K562 (cell line): Measurements from ENCODE around the gene TNP1. TPM values are rescaled to one million over a fixed set of nuclear protein-coding genes. Genes with fewer than 3 reads are reported as not detected.

Experiments
- ATAC-seq: fragments of 200-7000 bp; cut with Tn5 transposase; 3 replicates; pipeline ENCODE4 v1.9.1; 2020; ENCODE audit warnings: moderate library complexity
- BruUV-seq: library from RNA; stranded (reverse); fragments of 400-500 nt; replicated peaks from 2 replicates; lab custom pipeline; 2021; lab: Mats Ljungman, UMichigan
- CTCF ChIA-PET: fragments of 300-600 bp; formaldehyde crosslinking; extraction: SDS; loops from one replicate; lab custom pipeline; 2021; ENCODE audit warnings: low intra/inter-chr PET ratio; lab: Yijun Ruan, JAX
- POLR2A ChIA-PET: fragments of 300-600, 350-650 bp; sonication (Branson Sonifier 250); formaldehyde crosslinking; extraction: SDS; loops from one replicate; lab custom pipeline; 2021; ENCODE audit warnings: antibody characterized with exemption, inconsistent platforms; lab: Yijun Ruan, JAX
- DNase-seq, 4 experiments: peaks; one replicate each; pipeline versions ENCODE4 v3.0.0 to v3.0.0-alpha.2; 2011 to 2018; ENCODE audit warnings: low spot score in 3 of 4, mixed read lengths in 3 of 4; ENCODE audit errors: extremely low read depth in 1 of 4
- FAIRE-seq: peaks from 2 replicates; lab custom pipeline; 2011; peaks lifted over from hg19 to GRCh38; lab: Jason Lieb, UNC
- H2AFZ ChIP-seq: 2 replicates; pipeline ENCODE4 v1.6.0; 2011; ENCODE audit warnings: low read depth, low read length, control low read depth, inconsistent platforms
- H3K27ac ChIP-seq: fragments of 200-600 bp; 3 replicates; pipeline ENCODE4 v1.8.0; 2011; ENCODE audit warnings: low read depth, mild to moderate bottlenecking, control low read depth, inconsistent platforms, low read length, moderate library complexity, mixed read lengths; ENCODE audit errors: extremely low read depth
- H3K27me3 ChIP-seq, 2 experiments: fragments of 300-600 bp in 1 of 2; 2 replicates in 1 of 2; 3 replicates in 1 of 2; pipeline versions ENCODE4 v1.6.0 to v1.8.0; 2011; ENCODE audit warnings: inconsistent platforms in 2 of 2, low read length in 2 of 2, mild to moderate bottlenecking in 1 of 2, mixed read lengths in 1 of 2, moderate library complexity in 1 of 2; ENCODE audit not compliant: control insufficient read depth in 2 of 2, insufficient read depth in 2 of 2
- H3K36me3 ChIP-seq: fragments of 300-600 bp; 3 replicates; pipeline ENCODE4 v1.8.0; 2011; ENCODE audit warnings: mild to moderate bottlenecking, low read length, inconsistent platforms; ENCODE audit not compliant: control insufficient read depth, insufficient read depth
- H3K4me1 ChIP-seq, 2 experiments: fragments of 200-600 bp in 1 of 2; replicated peaks in 1 of 2; 2 replicates in 1 of 2; 3 replicates in 1 of 2; pipeline versions ENCODE4 v1.5.1 to v1.8.0; 2011; ENCODE audit warnings: inconsistent platforms in 2 of 2, low read length in 2 of 2, mild to moderate bottlenecking in 1 of 2, mixed read lengths in 1 of 2, moderate library complexity in 1 of 2; ENCODE audit not compliant: control insufficient read depth in 2 of 2, insufficient read depth in 2 of 2
- H3K4me2 ChIP-seq: 2 replicates; pipeline ENCODE4 v1.6.1; 2011; ENCODE audit warnings: low read length, control low read depth, inconsistent platforms, mixed read lengths; ENCODE audit not compliant: insufficient read depth
- H3K4me3 ChIP-seq: fragments of 200-600 bp; sonication (generic), shearing (Covaris generic); 2 replicates; pipeline ENCODE4 v1.5.1; 2016; ENCODE audit warnings: control low read depth, inconsistent platforms
- H3K79me2 ChIP-seq: fragments of 200-600 bp; 3 replicates; pipeline ENCODE4 v1.8.0; 2011; ENCODE audit warnings: low read length, inconsistent platforms; ENCODE audit not compliant: control insufficient read depth, insufficient read depth
- H3K9ac ChIP-seq, 2 experiments: 2 replicates each; pipeline versions ENCODE4 v1.6.0 to v1.6.1; 2011; ENCODE audit warnings: low read depth in 2 of 2, low read length in 2 of 2, control low read depth in 1 of 2, inconsistent platforms in 1 of 2, mild to moderate bottlenecking in 1 of 2, mixed read lengths in 1 of 2; ENCODE audit not compliant: insufficient read depth in 1 of 2
- H3K9me1 ChIP-seq: one replicate; pipeline ENCODE4 v1.6.0; 2011; ENCODE audit warnings: inconsistent platforms, mild to moderate bottlenecking, low read length, moderate library complexity; ENCODE audit not compliant: control insufficient read depth, insufficient read depth
- H3K9me3 ChIP-seq: replicated peaks from 2 replicates; pipeline ENCODE4 v1.5.1; 2011; ENCODE audit warnings: low read depth, low read length, inconsistent platforms; ENCODE audit not compliant: control insufficient read depth, insufficient read depth
- H4K20me1 ChIP-seq: replicated peaks from 2 replicates; pipeline ENCODE4 v1.6.1; 2011; ENCODE audit warnings: low read length, inconsistent platforms, mixed read lengths; ENCODE audit not compliant: control insufficient read depth, insufficient read depth
- ASH1L ChIP-seq: fragments of 450-650 bp; IDR thresholded peaks from 2 replicates; pipeline ENCODE4 v1.6.1; 2018; ENCODE audit warnings: borderline replicate concordance, mild to moderate bottlenecking, low read depth; ENCODE audit not compliant: partially characterized antibody
- NKRF ChIP-seq: fragments of 450-650 bp; IDR thresholded peaks from 2 replicates; pipeline ENCODE4 v1.6.1; 2016; ENCODE audit warnings: borderline replicate concordance
- SMARCE1 ChIP-seq: fragments of 450-650 bp; IDR thresholded peaks from 2 replicates; pipeline ENCODE4 v1.7.1; 2016; ENCODE audit warnings: mild to moderate bottlenecking
- SRSF7 ChIP-seq: fragments of 200-400 bp; formaldehyde crosslinking; optimal IDR thresholded peaks from 2 replicates; pipeline ENCODE3; 2017; ENCODE audit warnings: mild to moderate bottlenecking, low read depth, low read length
- TAF1 ChIP-seq: IDR thresholded peaks from 2 replicates; pipeline ENCODE4 v1.6.1; 2011; ENCODE audit warnings: mild to moderate bottlenecking, low read length, moderate library complexity; ENCODE audit not compliant: insufficient read depth, control insufficient read depth, severe bottlenecking; ENCODE audit errors: extremely low read depth
- UBTF ChIP-seq, 2 experiments: IDR thresholded peaks; 2 replicates each; pipeline ENCODE4 v1.6.1; 2012; ENCODE audit warnings: improper control_type of control experiment in 2 of 2, low read depth in 2 of 2, low read length in 2 of 2, borderline replicate concordance in 1 of 2
- ZNF134 ChIP-seq: fragments of 250-450 bp; sonication (Bioruptor Pico); conservative IDR thresholded peaks from 2 replicates; pipeline ENCODE4 v1.4.0; 2020
- ZNF24 ChIP-seq: fragments of 450-650 bp; IDR thresholded peaks from 2 replicates; pipeline ENCODE4 v1.6.1; 2016
- ZNF324 ChIP-seq: fragments of 250-450 bp; sonication (Bioruptor Pico); IDR thresholded peaks from 2 replicates; pipeline ENCODE4 v1.4.0; 2020; ENCODE audit warnings: mild to moderate bottlenecking
- WGBS: fragments of 100-300 bp; shearing (Covaris generic); methylation state at CpG from one replicate; pipeline ENCODE4 v1.1.6; 2016; ENCODE audit warnings: low coverage, mixed read lengths; ENCODE audit not compliant: insufficient coverage; ENCODE audit errors: missing lambda C conversion rate; 5-methylcytosine and 5-hydroxymethylcytosine counted together
- in situ Hi-C: fragments of 300-500 bp; cut with MboI; formaldehyde crosslinking; loops from 4 replicates; pipeline ENCODE4 v1.15.0; 2018; ENCODE audit warnings: inconsistent platforms, mixed read lengths
- intact Hi-C: fragments of 100-400 bp; cut with micrococcal nuclease; formaldehyde crosslinking; loops from 2 replicates; pipeline ENCODE4 v1.14.2; 2022
- polyA plus RNA-seq, 8 experiments: library from polyadenylated mRNA; depleted of rRNA in 4 of 8; stranded (reverse) in 5 of 8; unstranded in 3 of 8; fragments of >200 nt; fragmentation: Nextera tagmentation in 2 of 8; fragmentation: Illumina TruSeq in 1 of 8; extraction: Ambion mirVana in 2 of 8; extraction: Trizol in 1 of 8; gene quantifications; 2 replicates each; pipeline versions ENCODE4 v1.2.1 to v1.2.3, GENCODE V29; 2011 to 2014; ENCODE audit warnings: inconsistent platforms in 1 of 8, missing spikeins in 1 of 8
- total RNA-seq, 7 experiments: library from RNA; depleted of rRNA in 6 of 7; stranded (reverse); fragments of >200 nt in 6 of 7; fragmentation: Illumina TruSeq in 2 of 7; extraction: Trizol in 2 of 7; gene quantifications; 2 replicates each; pipeline versions ENCODE4 v1.2.1 to v1.2.3, GENCODE V29; 2011 to 2021; ENCODE audit warnings: low replicate concordance in 1 of 7

Gene TNP1
- total and polyA plus RNA-seq, 9 of the 15 experiments (the other 6 are each of a cell fraction or from before 2014, with no cell fraction given), result not detected

GRCh38 chr2:216888887-216889622 is 29.2 kb upstream of the TNP1 start:
- H3K4me2 ChIP-seq, result no peak overlapping the region
- CTCF ChIA-PET, result no interaction called here
- no peaks in the 10 kb centered on the region for H3K36me3 ChIP-seq
- intact Hi-C loops (no loop called here), in situ Hi-C loops (no loop called here)
- no peak overlapping the region for H3K9ac ChIP-seq
- FAIRE-seq (no peak), ATAC-seq (no peak), DNase-seq (no peak)
- no peaks in the 10 kb centered on the region for H4K20me1 ChIP-seq
- POLR2A ChIA-PET, result no interaction called here
- H3K9me1 ChIP-seq, result no peaks in the 10 kb centered on the region
- no peaks in the 10 kb centered on the region for H3K9me3 ChIP-seq
- no peak overlapping the region for H2AFZ ChIP-seq
- H3K4me1 ChIP-seq, result peaks cover 12 to 13% of the 10 kb centered on the region in 2 experiments; a peak in 4 of 5 replicates
- H3K27ac ChIP-seq, result no peak overlapping the region
- no peak overlapping the region for H3K4me3 ChIP-seq
- no peaks in the 10 kb centered on the region for H3K79me2 ChIP-seq
- 67% methylated on average over 6 of the region's 8 CpGs for WGBS
- BruUV-seq, result no TSS peak
- no peaks in the 10 kb centered on the region for H3K27me3 ChIP-seq
- TF ChIP-seq SMARCE1 (no peak), UBTF (IDR thresholded peaks at IDR 0.05; ENCODE audit: borderline replicate concordance in 1 of 2, low read depth in 2 of 2, low read length in 2 of 2) (no peak), NKRF (no peak), ASH1L (no peak), ZNF24 (no peak), ZNF134 (no peak), TAF1 (no peak), ZNF324 (no peak), SRSF7 (no peak)
